ENCODE results near the gene GPX2. TPM values are rescaled to one million over a fixed set of nuclear protein-coding genes. Genes with fewer than 3 reads are reported as not detected.
A peak's percentile ranks its signal among the peaks of the same experiment; 100 is the strongest.

Gene GPX2
- total and polyA plus RNA-seq, 2 experiments from 2014 or later, result 0.78 to 2.2 TPM

DNA sequence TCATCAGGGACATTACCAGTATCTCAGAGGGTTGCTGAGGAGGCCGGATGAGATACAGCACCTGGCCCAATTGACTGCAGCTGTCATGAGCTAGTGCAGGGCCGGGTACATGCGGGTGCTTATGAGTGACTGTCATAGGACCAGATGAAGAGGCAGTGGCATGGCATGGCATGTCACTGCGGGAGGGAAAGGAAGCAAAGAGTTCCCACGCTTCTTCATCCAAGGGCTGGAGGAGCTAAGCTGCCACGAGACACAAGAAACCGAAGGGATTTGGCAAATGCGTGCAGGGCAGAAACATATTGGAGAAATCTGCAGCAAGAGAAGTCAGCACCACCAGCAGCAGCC lies 10.7 kb upstream of the GPX2 start:
- no peaks in the 10 kb centered on the region; the same call in 1 of the 2 replicates for H3K79me2 ChIP-seq (replicated peaks; ENCODE audit: insufficient read depth)
- Mint-ChIP-seq H3K27me3 (ENCODE audit: insufficient read depth, low read depth, poor library complexity) (peaks cover 1% of the 10 kb centered on the region), H3K9me3 (no peaks in the 10 kb centered on the region; the same call in 2 of the 3 replicates), H3K27ac (peak overlapping the region; percentile 79), H3K4me1 (peaks cover 40% of the 10 kb centered on the region), H3K4me3 (no peak overlapping the region), H3K36me3 (ENCODE audit: low read depth) (peaks cover 29% of the 10 kb centered on the region)
- H3K9me2 ChIP-seq (ENCODE audit: insufficient read depth), result no peaks in the 10 kb centered on the region
- no peak overlapping the region for H3K4me2 ChIP-seq
- no peak overlapping the region for H3K27ac ChIP-seq (ENCODE audit: low read depth)
- H3K4me1 ChIP-seq (ENCODE audit: insufficient read depth), result peaks cover 28% of the 10 kb centered on the region
- peaks cover 5% of the 10 kb centered on the region; the same call in 1 of the 2 replicates for H3K36me3 ChIP-seq (ENCODE audit: insufficient read depth)
- no peak overlapping the region for H3K4me3 ChIP-seq
- H4K20me1 ChIP-seq (replicated peaks; ENCODE audit: insufficient read depth), result no peaks in the 10 kb centered on the region; the same call in 1 of the 2 replicates
- no peaks in the 10 kb centered on the region for H3K27me3 ChIP-seq (ENCODE audit: insufficient read depth)
- TF ChIP-seq ETS1 (IDR thresholded peaks at IDR 0.05) (no peak), POLR2AphosphoS5 (IDR thresholded peaks at IDR 0.05; ENCODE audit: low read depth) (no peak), CREB1 (CRISPR knock-in tag; IDR thresholded peaks at IDR 0.05; ENCODE audit: low read depth) (no peak), REST (IDR thresholded peaks at IDR 0.05; ENCODE audit: unreplicated experiment) (no peak), ZNF114 (CRISPR knock-in tag; IDR thresholded peaks at IDR 0.05) (no peak), ZNF331 (CRISPR knock-in tag; IDR thresholded peaks at IDR 0.05; ENCODE audit: low read depth) (no peak), ZNF462 (CRISPR knock-in tag; IDR thresholded peaks at IDR 0.05) (no peak), NANOG (IDR thresholded peaks at IDR 0.05; ENCODE audit: borderline replicate concordance) (no peak), STAT1 (IDR thresholded peaks at IDR 0.05; ENCODE audit: unreplicated experiment) (no peak), JUNB (IDR thresholded peaks at IDR 0.05; ENCODE audit: unreplicated experiment) (no peak), EZH2phosphoT487 (IDR thresholded peaks at IDR 0.05; ENCODE audit: unreplicated experiment) (no peak)
- TF ChIP-seq, protein P1, sequence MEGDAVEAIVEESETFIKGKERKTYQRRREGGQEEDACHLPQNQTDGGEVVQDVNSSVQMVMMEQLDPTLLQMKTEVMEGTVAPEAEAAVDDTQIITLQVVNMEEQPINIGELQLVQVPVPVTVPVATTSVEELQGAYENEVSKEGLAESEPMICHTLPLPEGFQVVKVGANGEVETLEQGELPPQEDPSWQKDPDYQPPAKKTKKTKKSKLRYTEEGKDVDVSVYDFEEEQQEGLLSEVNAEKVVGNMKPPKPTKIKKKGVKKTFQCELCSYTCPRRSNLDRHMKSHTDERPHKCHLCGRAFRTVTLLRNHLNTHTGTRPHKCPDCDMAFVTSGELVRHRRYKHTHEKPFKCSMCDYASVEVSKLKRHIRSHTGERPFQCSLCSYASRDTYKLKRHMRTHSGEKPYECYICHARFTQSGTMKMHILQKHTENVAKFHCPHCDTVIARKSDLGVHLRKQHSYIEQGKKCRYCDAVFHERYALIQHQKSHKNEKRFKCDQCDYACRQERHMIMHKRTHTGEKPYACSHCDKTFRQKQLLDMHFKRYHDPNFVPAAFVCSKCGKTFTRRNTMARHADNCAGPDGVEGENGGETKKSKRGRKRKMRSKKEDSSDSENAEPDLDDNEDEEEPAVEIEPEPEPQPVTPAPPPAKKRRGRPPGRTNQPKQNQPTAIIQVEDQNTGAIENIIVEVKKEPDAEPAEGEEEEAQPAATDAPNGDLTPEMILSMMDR (conservative IDR thresholded peaks at IDR 0.05; ENCODE audit: low read depth in 2 of 2), result no peak
- DNase-seq (ENCODE audit: low spot score) (no peak), ATAC-seq (no peak)
- H3F3A ChIP-seq (replicated peaks; ENCODE audit: low read depth), result peaks cover 10% of the 10 kb centered on the region
- H2AFZ ChIP-seq, result no peak overlapping the region

All from GM23338 (cell line).